ENCODE data around the gene CTNND2. TPM values are rescaled to one million over a fixed set of nuclear protein-coding genes. Genes with fewer than 3 reads are reported as not detected.

Gene CTNND2
- total and polyA plus RNA-seq, 4 donors = 0.05 to 0.50 (median 0.27) TPM

DNA sequence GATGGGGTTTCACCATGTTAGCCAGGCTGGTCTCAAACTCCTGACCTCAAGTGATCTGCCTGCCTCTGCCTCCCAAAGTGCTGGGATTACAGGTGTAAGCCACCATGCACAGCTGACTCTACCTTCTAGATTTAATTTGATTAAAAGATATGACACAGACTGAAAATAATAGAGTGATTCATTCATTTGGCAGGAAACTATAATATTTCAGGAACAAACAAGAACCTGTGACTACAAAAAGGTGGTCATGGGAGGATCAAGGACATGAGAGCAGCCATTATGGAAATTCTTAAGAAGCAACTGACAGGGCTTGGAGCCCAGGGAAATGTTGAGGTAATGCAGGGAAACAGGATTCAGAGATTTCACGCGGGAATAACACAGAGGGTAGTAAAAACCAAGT is 877.7 kb downstream of the CTNND2 start:
- no peaks in the 10 kb centered on the region for H3K36me3 ChIP-seq (ENCODE audit: control insufficient read depth in 4 of 4, insufficient read depth in 3 of 4, low read depth in 1 of 4, low read length in 3 of 4)
- DNase-seq (ENCODE audit: low spot score) = no peak
- H3K4me1 ChIP-seq (ENCODE audit: control insufficient read depth in 4 of 4, insufficient read depth in 4 of 4, low read length in 3 of 4) = no peaks in the 10 kb centered on the region
- no peaks in the 10 kb centered on the region for H3K27me3 ChIP-seq (ENCODE audit: control insufficient read depth in 4 of 4, insufficient read depth in 4 of 4, low read length in 3 of 4)
- TF ChIP-seq HNF4G (IDR thresholded peaks at IDR 0.05) = no peak
- no peak overlapping the region for H3K4me3 ChIP-seq (ENCODE audit: low read depth in 1 of 3, low read length in 3 of 3)
- peaks cover 0 to 4% (median 2%) of the 10 kb centered on the region in 4 donors for H3K9me3 ChIP-seq (ENCODE audit: control insufficient read depth in 4 of 4, low read length in 3 of 4)
- no peak overlapping the region for H3K9ac ChIP-seq (ENCODE audit: low read depth in 1 of 2, low read length in 2 of 2)
- no peak overlapping the region for H3K27ac ChIP-seq (ENCODE audit: low read depth in 1 of 2, low read length in 2 of 2)
- WGBS = 92% methylated on average over 2 of the region's 2 CpGs

DNA sequence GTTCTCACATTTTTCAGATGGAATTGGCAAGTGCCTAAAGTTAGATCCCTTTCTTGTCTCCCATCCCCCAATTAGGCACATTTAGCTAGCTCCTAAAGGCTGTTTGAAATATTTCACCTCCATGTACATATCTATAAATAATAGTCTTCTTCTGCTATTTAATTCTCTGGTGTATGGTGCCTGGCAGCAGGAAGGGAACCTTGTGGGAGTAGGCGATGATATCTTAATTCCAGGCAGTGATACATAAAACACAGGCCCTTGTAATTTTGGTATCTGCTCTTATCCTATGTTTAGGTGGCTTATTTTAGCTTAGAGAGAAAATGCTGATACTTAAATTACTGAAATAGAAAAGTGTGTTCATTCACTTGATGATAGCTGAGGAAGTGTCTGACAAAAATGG is 880.3 kb downstream of the CTNND2 start:
- DNase-seq (ENCODE audit: low spot score) = no peak

DNA sequence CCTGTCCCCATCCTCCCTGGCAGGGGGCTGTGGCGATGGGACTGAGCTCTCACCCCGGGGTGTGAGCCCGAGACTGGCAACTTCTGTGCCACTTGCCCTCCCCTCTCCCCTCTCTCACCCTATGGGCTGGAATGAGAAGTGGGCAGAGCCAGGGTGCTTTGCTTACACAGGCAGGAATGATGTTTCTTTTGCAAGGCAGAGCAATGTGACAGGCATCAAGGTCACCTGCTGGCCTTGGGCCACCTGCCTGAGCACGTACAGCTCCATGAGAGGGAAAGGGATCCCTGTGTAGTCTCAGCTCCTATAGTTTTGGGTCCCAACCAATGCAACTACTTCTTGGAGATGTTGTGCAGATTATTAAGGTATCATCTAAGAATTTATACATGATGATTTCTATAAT is 890.5 kb downstream of the CTNND2 start:
- no peak overlapping the region for H3K4me3 ChIP-seq (ENCODE audit: low read depth in 1 of 3, low read length in 3 of 3)
- no peaks in the 10 kb centered on the region for H3K36me3 ChIP-seq (ENCODE audit: control insufficient read depth in 4 of 4, insufficient read depth in 3 of 4, low read depth in 1 of 4, low read length in 3 of 4)
- no peak for TF ChIP-seq JUND (IDR thresholded peaks at IDR 0.05)
- TF ChIP-seq FOXA2 (IDR thresholded peaks at IDR 0.05) = no peak
- TF ChIP-seq HNF4A (conservative IDR thresholded peaks at IDR 0.05) = no peak
- TF ChIP-seq, protein P1, sequence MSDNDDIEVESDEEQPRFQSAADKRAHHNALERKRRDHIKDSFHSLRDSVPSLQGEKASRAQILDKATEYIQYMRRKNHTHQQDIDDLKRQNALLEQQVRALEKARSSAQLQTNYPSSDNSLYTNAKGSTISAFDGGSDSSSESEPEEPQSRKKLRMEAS (IDR thresholded peaks at IDR 0.05) = no peak
- TF ChIP-seq RAD21 (IDR thresholded peaks at IDR 0.05) = no peak
- no peak for TF ChIP-seq TAF1 (conservative IDR thresholded peaks at IDR 0.05)
- no peak for TF ChIP-seq GABPA (IDR thresholded peaks at IDR 0.05 in 1 of 2, conservative IDR thresholded peaks at IDR 0.05 in 1 of 2)
- no peaks in the 10 kb centered on the region for H3K9me3 ChIP-seq (ENCODE audit: control insufficient read depth in 4 of 4, low read length in 3 of 4)
- WGBS = 75% methylated on average over 4 of the region's 4 CpGs
- no peak overlapping the region for H3K9ac ChIP-seq (ENCODE audit: low read depth in 1 of 2, low read length in 2 of 2)
- H3K4me1 ChIP-seq (ENCODE audit: control insufficient read depth in 4 of 4, insufficient read depth in 4 of 4, low read length in 3 of 4) = no peaks in the 10 kb centered on the region
- no peak overlapping the region for H3K27ac ChIP-seq (ENCODE audit: low read depth in 1 of 2, low read length in 2 of 2)
- DNase-seq (ENCODE audit: low spot score) = no peak
- H3K27me3 ChIP-seq (ENCODE audit: control insufficient read depth in 4 of 4, insufficient read depth in 4 of 4, low read length in 3 of 4) = peaks cover 0 to 2% (median 0%) of the 10 kb centered on the region in 4 donors

More for the DNA sequence above, 880.3 kb downstream of the CTNND2 start:
- WGBS = 86% methylated on average over 1 of the region's 1 CpG
- Histone ChIP-seq H3K27me3 (ENCODE audit: control insufficient read depth in 4 of 4, insufficient read depth in 4 of 4, low read length in 3 of 4) (no peaks in the 10 kb centered on the region), H3K27ac (ENCODE audit: low read depth in 1 of 2, low read length in 2 of 2) (no peak overlapping the region), H3K9ac (ENCODE audit: low read depth in 1 of 2, low read length in 2 of 2) (no peak overlapping the region), H3K36me3 (ENCODE audit: control insufficient read depth in 4 of 4, insufficient read depth in 3 of 4, low read depth in 1 of 4, low read length in 3 of 4) (no peaks in the 10 kb centered on the region), H3K9me3 (ENCODE audit: control insufficient read depth in 4 of 4, low read length in 3 of 4) (no peaks in the 10 kb centered on the region), H3K4me3 (ENCODE audit: low read depth in 1 of 3, low read length in 3 of 3) (no peak overlapping the region), H3K4me1 (ENCODE audit: control insufficient read depth in 4 of 4, insufficient read depth in 4 of 4, low read length in 3 of 4) (no peaks in the 10 kb centered on the region)
- TF ChIP-seq, protein P2, sequence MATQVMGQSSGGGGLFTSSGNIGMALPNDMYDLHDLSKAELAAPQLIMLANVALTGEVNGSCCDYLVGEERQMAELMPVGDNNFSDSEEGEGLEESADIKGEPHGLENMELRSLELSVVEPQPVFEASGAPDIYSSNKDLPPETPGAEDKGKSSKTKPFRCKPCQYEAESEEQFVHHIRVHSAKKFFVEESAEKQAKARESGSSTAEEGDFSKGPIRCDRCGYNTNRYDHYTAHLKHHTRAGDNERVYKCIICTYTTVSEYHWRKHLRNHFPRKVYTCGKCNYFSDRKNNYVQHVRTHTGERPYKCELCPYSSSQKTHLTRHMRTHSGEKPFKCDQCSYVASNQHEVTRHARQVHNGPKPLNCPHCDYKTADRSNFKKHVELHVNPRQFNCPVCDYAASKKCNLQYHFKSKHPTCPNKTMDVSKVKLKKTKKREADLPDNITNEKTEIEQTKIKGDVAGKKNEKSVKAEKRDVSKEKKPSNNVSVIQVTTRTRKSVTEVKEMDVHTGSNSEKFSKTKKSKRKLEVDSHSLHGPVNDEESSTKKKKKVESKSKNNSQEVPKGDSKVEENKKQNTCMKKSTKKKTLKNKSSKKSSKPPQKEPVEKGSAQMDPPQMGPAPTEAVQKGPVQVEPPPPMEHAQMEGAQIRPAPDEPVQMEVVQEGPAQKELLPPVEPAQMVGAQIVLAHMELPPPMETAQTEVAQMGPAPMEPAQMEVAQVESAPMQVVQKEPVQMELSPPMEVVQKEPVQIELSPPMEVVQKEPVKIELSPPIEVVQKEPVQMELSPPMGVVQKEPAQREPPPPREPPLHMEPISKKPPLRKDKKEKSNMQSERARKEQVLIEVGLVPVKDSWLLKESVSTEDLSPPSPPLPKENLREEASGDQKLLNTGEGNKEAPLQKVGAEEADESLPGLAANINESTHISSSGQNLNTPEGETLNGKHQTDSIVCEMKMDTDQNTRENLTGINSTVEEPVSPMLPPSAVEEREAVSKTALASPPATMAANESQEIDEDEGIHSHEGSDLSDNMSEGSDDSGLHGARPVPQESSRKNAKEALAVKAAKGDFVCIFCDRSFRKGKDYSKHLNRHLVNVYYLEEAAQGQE (IDR thresholded peaks at IDR 0.05) = no peak
- TF ChIP-seq, protein P1 (IDR thresholded peaks at IDR 0.05) = no peak
- no peak for TF ChIP-seq HNF4A (conservative IDR thresholded peaks at IDR 0.05)
- no peak for TF ChIP-seq RAD21 (IDR thresholded peaks at IDR 0.05)
- TF ChIP-seq, protein P3, sequence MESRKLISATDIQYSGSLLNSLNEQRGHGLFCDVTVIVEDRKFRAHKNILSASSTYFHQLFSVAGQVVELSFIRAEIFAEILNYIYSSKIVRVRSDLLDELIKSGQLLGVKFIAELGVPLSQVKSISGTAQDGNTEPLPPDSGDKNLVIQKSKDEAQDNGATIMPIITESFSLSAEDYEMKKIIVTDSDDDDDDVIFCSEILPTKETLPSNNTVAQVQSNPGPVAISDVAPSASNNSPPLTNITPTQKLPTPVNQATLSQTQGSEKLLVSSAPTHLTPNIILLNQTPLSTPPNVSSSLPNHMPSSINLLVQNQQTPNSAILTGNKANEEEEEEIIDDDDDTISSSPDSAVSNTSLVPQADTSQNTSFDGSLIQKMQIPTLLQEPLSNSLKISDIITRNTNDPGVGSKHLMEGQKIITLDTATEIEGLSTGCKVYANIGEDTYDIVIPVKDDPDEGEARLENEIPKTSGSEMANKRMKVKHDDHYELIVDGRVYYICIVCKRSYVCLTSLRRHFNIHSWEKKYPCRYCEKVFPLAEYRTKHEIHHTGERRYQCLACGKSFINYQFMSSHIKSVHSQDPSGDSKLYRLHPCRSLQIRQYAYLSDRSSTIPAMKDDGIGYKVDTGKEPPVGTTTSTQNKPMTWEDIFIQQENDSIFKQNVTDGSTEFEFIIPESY (IDR thresholded peaks at IDR 0.05) = no peak
- no peak for TF ChIP-seq YY1 (IDR thresholded peaks at IDR 0.05)
- TF ChIP-seq, protein P4, sequence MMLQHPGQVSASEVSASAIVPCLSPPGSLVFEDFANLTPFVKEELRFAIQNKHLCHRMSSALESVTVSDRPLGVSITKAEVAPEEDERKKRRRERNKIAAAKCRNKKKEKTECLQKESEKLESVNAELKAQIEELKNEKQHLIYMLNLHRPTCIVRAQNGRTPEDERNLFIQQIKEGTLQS (IDR thresholded peaks at IDR 0.05) = no peak
- TF ChIP-seq FOXA1 (IDR thresholded peaks at IDR 0.05) = no peak
- TF ChIP-seq HNF4G (IDR thresholded peaks at IDR 0.05) = no peak
- TF ChIP-seq EGR1 (IDR thresholded peaks at IDR 0.05; ENCODE audit: low read depth in 2 of 2) = no peak
- TF ChIP-seq NR2F2 (IDR thresholded peaks at IDR 0.05) = no peak
- TF ChIP-seq JUND (IDR thresholded peaks at IDR 0.05) = no peak
